ENCODE measurements around the gene RDH5. TPM values are rescaled to one million over a fixed set of nuclear protein-coding genes. Genes with fewer than 3 reads are reported as not detected.

Gene RDH5
- total RNA-seq = 6.0 TPM
- long read RNA-seq = 0 reads

DNA sequence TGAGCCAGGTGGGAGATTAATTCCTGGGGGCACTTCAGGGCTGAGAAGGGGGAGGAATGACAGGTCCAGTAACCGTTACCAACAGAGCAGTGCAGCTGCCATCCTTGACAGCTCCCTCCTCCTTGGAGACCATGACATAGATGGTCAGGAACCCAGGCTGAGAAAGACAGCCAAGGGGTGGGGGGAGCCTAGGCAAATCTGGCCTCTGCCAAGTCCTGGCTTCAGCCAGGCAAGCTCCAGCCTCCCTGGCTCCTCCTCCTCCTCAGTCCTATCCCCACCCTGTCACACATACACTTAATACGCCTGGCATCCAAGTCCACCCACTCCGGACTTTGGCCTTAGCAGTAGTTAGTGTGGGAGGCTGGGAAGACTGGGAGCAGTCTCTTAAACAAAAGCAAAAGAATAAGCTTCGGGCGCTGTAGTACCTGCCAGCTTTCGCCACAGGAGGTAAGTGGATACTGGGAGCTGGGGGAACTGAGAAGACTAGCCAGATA lies at the start of gene RDH5:
TSS of gene RDH5 (plus strand) at position 323 of the 494 bp plus-strand sequence. CDS start 792 bp downstream, outside the sequence.
- intact Hi-C loops (cut with DNase I) = no loop called here
- H3K4me3 ChIP-seq = no peak within 1 kb of the TSS
- ATAC-seq = no peak
- peak within 1 kb of the TSS; percentile 36 for H3K27ac ChIP-seq
- no peaks in the 10 kb centered on the region for H3K9me3 ChIP-seq
- peaks cover 33% of the 10 kb centered on the region for H3K36me3 ChIP-seq
- no peaks in the 10 kb centered on the region for H3K27me3 ChIP-seq
- H3K4me1 ChIP-seq = peaks cover 53% of the 10 kb centered on the region
- TF ChIP-seq, protein P1, sequence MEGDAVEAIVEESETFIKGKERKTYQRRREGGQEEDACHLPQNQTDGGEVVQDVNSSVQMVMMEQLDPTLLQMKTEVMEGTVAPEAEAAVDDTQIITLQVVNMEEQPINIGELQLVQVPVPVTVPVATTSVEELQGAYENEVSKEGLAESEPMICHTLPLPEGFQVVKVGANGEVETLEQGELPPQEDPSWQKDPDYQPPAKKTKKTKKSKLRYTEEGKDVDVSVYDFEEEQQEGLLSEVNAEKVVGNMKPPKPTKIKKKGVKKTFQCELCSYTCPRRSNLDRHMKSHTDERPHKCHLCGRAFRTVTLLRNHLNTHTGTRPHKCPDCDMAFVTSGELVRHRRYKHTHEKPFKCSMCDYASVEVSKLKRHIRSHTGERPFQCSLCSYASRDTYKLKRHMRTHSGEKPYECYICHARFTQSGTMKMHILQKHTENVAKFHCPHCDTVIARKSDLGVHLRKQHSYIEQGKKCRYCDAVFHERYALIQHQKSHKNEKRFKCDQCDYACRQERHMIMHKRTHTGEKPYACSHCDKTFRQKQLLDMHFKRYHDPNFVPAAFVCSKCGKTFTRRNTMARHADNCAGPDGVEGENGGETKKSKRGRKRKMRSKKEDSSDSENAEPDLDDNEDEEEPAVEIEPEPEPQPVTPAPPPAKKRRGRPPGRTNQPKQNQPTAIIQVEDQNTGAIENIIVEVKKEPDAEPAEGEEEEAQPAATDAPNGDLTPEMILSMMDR (IDR thresholded peaks at IDR 0.05) = no peak
- no peak for DNase-seq

GRCh38 chr12:55671746-55672145 lies 48.4 kb upstream of the RDH5 start:
- DNase-seq (peak; percentile 15), ATAC-seq (no peak)
- Histone ChIP-seq H3K9me3 (no peaks in the 10 kb centered on the region), H3K4me1 (peaks cover 5% of the 10 kb centered on the region), H3K27ac (no peak overlapping the region), H3K4me3 (no peak overlapping the region), H3K27me3 (no peaks in the 10 kb centered on the region), H3K36me3 (no peaks in the 10 kb centered on the region)
- intact Hi-C loops (cut with DNase I) = no loop called here
- TF ChIP-seq, protein P1 (IDR thresholded peaks at IDR 0.05) = no peak

DNA sequence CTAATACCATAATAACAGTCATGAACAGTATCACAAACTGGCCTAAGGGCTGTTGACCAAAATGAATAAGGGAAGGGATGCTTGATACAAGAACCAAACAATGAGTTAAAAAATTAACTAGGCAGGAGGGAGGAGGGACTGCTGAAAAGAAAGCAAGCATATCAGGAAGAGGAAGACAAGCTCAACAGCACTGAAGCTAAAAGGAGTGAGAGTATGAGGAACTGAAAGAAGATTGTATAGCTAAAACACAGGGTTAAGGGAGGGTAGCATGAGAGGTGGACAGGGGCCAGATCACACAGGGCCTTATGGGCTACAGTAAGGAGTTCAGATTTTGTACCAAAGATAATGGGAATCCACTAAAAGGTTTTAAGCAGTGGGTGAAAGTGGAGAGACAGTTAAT lies 46.6 kb upstream of the RDH5 start:
- intact Hi-C loops (cut with DNase I) = no loop called here
- Histone ChIP-seq H3K4me3 (no peak overlapping the region), H3K36me3 (no peaks in the 10 kb centered on the region), H3K4me1 (peaks cover 5% of the 10 kb centered on the region), H3K9me3 (no peaks in the 10 kb centered on the region), H3K27ac (no peak overlapping the region), H3K27me3 (no peaks in the 10 kb centered on the region)
- TF ChIP-seq, protein P1 (IDR thresholded peaks at IDR 0.05) = no peak
- no peak for DNase-seq
- peak; percentile 70 for ATAC-seq

DNA sequence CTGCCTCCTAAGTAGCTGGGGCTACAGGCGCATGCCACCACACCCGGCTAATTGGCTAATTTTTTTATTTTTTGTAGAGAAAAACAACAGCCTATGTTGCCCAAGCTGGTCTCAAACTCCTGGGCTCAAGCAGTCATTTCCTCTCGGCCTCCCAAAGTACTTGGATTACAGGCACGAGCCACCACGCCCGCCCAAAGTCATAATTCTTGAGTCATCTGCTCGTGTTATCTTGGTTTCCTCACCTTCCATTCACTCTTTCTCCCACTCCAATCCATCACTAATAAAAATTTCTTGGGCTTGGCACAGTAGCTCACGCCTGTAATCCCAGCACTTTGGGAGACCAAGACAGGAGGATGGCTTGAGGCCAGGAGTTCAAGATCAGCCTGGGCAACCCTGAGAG lies 44.5 kb upstream of the RDH5 start:
- Histone ChIP-seq H3K27me3 (no peaks in the 10 kb centered on the region), H3K4me3 (no peak overlapping the region), H3K9me3 (no peaks in the 10 kb centered on the region), H3K36me3 (no peaks in the 10 kb centered on the region), H3K4me1 (peaks cover 5% of the 10 kb centered on the region), H3K27ac (no peak overlapping the region)
- peak; percentile 38 for ATAC-seq
- intact Hi-C loops (cut with DNase I) = no loop called here
- TF ChIP-seq, protein P1 (IDR thresholded peaks at IDR 0.05) = no peak
- peak; percentile 53 for DNase-seq

DNA sequence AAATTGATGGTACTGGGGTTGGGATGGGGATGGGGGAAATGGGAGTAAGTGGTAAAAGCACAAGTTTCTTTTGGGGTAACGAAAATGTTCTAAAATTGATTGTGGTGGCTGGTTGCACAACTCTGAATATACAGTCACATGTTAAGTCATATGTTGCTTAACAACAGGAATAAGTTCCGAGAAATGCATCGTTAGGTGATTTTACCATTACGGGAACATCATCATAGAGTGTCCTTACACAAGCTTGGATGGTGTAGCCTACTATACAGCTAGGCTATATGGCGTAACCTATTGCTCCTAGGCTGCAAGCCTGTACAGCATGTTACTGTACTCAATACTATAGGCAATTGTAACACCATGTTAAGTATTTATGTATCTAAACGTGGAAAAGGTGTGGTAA lies 43.5 kb upstream of the RDH5 start:
- Histone ChIP-seq H3K9me3 (no peaks in the 10 kb centered on the region), H3K27me3 (no peaks in the 10 kb centered on the region), H3K27ac (no peak overlapping the region), H3K4me1 (peaks cover 10% of the 10 kb centered on the region), H3K36me3 (no peaks in the 10 kb centered on the region), H3K4me3 (no peak overlapping the region)
- TF ChIP-seq, protein P1 (IDR thresholded peaks at IDR 0.05) = no peak
- intact Hi-C loops (cut with DNase I) = no loop called here
- DNase-seq = no peak
- peak; percentile 27 for ATAC-seq

DNA sequence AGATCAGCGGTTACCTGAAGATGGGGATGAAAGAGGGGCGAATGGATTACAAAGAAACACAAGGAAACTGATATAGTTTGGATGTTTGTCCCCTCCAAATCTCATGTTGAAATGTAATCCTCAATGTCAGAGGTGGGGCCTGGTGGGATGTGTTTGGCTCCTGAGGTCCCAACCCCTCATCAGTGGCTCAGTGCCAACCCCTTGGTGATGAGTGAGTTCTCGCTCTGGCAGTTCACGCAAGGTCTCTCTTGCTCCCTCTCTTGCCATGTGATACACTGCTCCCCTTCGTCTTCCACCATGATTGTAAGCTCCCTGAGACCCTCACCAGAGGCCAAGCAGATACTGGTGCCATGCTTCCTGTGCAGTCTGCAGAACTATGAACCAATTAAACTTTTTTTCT lies 40.5 kb upstream of the RDH5 start:
- no peak for ATAC-seq
- Histone ChIP-seq H3K4me3 (no peak overlapping the region), H3K27me3 (no peaks in the 10 kb centered on the region), H3K4me1 (peaks cover 13% of the 10 kb centered on the region), H3K36me3 (no peaks in the 10 kb centered on the region), H3K27ac (no peak overlapping the region), H3K9me3 (no peaks in the 10 kb centered on the region)
- DNase-seq = peak; percentile 38
- intact Hi-C loops (cut with DNase I) = no loop called here
- TF ChIP-seq, protein P1 (IDR thresholded peaks at IDR 0.05) = no peak

All from upper lobe of right lung (tissue), 1 donor.